Activated T-cell treated with anti-CD3 and anti-CD28 coated beads for 24 hours (primary cell): ENCODE results near the gene ZNF324.
"Not testable (repeated sequence)": the region's sequence is repeated elsewhere in the genome, so short reads cannot be mapped to it uniquely, and the experiment has no call there.

Experiments used
- DNase-seq: peaks from one replicate; pipeline ENCODE4 v3.0.0-alpha.2; 2020; ENCODE audit warnings: low read depth

Gene ZNF324

GRCh38 chr19:58500242-58500641, 33.4 kb downstream of the ZNF324 start:
- DNase-seq, result no peak

DNA sequence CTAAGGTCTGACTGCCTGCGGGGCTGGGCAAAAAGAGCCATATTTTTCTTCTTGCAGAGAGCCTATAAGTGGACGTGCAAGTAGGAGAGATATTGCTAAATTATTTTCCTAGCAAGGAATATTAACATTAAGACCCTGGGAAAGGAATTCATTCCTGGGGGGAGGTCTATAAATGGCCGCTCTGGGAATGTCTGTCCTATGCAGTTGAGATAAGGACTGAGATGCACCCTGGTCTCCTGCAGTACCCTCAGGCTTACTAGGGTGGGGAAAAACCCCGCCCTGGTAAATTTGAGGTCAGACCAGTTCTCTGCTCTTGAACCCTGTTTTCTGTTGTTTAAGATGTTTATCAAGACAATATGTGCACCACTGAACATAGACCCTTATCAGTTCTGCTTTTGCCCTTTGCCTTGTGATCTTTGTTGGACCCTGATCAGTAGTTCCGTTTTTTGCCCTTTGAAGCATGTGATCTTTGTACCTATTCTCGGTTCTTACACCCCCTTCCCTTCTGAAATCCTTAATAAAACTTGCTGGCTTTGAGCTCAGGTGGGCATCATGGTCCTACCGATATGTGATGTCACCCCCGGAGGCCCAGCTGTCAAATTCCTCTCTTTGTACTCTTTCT, 40.8 kb downstream of the ZNF324 start:
- not testable (repeated sequence) for DNase-seq

- no peak for DNase-seq
Observed at GRCh38 chr19:58509731-58510083, 42.8 kb downstream of the ZNF324 start.

DNA sequence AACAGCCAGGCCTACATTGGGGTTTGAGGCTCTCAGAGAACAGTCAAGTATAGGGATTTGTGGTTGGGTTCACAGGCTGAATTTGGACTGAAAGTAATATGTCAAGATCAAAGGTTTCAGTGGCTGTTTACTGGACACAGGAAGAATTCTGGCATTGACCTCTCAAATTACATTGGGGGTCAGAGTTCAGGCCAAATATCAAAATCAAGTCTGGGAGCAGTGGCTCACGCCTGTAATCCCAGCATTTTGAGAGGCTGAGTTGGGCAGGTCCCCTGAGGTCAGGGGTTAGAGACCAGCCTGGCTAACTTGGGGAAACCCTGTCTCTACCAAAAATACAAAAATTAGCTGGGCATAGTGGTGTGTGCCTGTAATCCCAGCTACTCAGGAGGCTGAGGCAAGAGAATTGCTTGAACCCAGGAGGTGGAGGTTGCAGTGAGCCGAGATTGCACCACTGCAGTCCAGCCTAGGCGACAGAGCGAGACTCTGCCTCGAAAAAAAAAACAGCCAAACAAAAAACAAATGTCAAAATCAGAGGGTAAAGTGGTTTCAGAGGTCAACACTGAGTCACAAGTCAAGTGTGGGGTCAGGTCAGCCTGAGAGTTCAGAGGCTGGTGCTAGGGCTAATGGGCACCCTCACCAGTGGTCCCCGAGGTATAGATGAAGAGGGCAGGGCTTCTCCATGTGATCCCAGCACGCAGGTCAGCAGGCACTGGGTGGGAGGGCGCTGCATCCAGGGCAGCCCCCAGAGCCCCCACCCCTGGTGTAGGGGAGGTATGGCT, 43.4 kb downstream of the ZNF324 start:
- no peak for DNase-seq

DNA sequence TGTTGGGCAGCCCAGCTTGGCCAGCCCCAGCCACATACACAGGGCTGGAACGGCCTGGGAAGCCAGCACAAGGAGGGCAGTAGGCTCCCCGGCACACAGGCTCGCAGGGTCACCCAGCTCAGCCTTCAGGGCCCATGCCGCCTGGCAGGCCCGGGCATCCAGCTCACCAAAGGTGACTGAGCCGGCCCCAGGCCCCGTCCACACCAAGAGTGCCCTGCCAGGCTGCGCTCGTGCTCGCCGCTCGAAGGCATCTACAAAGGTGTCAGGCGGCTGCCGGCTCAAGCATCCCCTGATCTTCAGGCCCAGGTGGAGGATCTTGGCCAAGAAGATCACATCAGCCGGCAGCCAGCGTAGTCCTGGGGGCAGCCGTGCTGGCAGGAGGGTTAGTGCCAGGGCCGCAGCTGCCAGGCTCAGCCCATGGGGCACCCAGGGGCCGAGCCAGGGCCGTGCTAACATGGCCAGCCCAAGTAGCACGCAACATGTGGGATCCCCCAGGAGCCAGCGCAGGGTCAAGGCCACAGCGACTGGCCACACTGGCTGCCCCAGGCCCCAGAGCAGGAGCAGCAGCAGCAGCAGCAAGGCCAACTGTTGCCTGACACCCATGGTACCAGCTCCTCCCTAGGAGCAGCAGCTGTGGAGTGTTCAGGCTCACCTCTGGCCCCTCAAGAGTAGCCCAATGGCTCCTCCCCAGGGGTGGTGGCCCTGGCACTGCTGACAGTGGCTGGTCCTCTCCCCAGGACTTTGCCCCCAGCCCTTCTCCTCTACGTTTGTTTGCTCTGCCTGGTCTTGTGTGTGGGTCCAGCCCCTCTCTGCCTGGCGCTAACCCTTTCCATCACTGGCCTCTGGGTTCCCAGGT, 44.7 kb downstream of the ZNF324 start, which contains the start of gene SLC27A5:
Gene SLC27A5 (minus strand): TSS at position 640 of the 856 bp plus-strand sequence. CDS start 37 bp downstream, at position 603.
- no peak for DNase-seq

DNA sequence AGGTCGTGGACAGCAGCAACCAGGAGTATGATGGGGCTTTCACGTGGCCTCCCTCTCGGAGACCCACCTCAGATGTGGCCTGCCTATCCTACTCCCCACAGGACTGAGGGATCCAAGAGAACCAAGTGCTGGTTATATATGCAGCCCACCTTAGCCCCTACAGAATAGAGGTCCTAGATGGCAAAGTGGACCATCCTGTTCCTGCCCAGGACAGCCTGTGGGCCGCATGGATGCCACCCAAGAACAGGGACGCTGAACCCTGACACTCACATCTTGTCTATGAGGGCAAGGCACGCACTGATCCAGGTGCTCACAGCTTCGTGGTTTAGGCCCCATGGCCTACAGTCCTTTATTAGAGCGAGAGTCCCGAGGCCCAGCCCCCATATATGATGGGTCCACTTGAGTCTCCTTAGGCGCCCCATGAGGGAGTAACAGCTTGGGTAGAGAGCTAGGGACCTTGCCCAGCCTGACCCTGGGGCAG, 46.4 kb downstream of the ZNF324 start:
- DNase-seq, result no peak

DNA sequence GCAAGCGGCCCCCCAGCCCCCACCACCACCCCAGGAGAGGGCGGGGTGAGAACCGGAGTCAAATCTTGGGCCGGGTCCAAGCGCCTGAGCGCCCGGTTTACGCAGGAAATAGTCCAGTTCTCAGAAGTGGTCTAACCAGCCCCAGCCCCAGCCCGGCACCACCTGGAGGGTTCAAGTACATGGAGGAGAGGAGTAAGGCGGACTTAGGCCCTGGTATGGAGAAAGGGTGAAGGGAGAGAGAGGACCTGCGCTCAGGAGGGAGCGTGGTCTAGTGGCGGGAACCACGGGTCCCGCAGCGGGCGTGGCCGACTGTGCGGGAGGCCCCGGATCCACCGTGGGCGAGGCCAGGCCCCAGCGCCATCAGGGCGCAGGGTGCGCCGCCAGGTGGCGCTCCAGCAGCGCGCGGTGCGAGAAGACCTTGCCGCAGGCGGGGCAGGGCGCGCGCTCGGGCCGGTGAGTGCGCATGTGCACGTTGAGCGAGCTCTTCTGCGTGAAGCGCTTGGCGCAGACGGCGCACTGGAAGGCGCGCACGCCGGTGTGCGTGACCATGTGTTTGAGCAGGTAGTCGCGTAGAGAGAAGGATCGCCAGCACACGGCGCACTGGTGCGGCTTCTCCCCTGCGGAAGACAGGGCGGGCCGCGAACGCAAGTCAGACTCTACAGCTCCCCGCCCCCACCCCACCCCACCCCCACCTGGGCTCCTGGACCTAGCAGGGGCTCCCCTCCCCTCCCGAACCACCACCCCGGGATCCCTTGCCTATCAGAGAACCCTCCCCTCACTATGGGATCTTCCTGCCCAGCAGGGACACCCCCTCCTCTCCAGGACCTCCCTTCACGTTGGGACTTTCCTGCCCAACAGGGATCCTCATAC, 47.0 kb downstream of the ZNF324 start:
- peak; percentile 93 for DNase-seq

DNA sequence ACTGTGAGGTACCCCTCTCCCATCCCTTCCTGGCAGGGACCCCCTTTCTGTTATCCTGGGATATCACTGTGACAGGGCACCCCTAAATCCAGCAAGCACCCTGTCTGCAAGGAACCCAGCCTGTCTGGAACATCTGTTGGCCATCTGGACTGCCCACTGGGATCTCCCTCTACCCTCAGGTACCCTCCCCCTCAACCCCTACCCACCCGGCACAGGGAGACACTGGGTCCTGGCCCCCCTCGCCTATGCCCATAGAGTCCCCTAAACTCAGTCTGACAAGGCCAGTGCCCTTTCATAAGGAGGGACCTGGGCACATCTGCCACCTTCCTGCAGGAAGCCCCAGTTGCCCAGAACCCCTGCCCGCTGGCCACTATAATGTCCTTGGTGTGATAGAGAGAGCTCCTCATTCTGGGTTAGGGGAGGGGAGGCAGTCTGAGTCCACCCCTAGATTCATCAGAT, 47.7 kb downstream of the ZNF324 start:
- no peak for DNase-seq

DNA sequence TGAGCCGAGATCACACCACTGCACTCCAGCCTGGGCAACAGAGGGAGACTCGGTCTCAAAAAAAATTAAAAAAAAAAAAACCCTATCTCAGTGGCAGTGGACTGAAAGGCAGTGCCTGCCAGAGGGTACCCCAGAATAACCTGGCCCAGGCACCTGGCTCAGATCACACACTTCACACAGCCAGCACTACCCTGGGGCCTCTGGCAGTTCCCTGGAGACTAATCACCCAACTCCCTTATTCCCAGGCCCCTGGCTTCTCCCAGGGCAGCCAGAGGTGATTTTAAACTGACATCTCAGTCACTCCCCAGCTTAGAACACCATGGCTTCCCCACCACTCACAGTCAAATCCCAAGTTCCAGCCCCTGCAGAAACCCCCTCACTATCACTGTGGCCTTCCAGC, 48.4 kb downstream of the ZNF324 start:
- DNase-seq, result no peak

- no peak for DNase-seq
Observed at GRCh38 chr19:58516246-58516836, 49.5 kb downstream of the ZNF324 start.

GRCh38 chr19:58516964-58517833, 50.3 kb downstream of the ZNF324 start:
- DNase-seq, result no peak

- no peak for DNase-seq
Observed at GRCh38 chr19:58518256-58519086, 51.6 kb downstream of the ZNF324 start.

DNA sequence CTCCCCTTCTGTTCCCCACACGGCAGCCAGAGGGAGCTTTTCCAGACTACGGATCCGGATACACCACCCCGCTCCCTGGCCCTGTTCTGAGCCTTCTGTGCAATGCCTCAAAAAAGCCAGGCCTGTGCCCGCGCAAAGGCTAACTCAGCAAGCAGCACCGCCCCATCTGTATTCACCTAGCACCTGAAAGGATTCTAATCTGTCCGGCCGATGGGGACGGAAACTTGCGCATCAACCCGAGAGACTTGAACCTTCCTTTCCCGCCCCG, 52.1 kb downstream of the ZNF324 start:
- peak; percentile 42 for DNase-seq

GRCh38 chr19:58519355-58520256, 52.7 kb downstream of the ZNF324 start, which contains the start of gene ZBTB45:
TSS of gene ZBTB45 (minus strand) at chr19:58519810. CDS start at chr19:58517673, 2,137 bp downstream.
- peak; percentile 86 for DNase-seq

- no peak for DNase-seq
Observed at GRCh38 chr19:58520257-58520599, 53.3 kb downstream of the ZNF324 start.

DNA sequence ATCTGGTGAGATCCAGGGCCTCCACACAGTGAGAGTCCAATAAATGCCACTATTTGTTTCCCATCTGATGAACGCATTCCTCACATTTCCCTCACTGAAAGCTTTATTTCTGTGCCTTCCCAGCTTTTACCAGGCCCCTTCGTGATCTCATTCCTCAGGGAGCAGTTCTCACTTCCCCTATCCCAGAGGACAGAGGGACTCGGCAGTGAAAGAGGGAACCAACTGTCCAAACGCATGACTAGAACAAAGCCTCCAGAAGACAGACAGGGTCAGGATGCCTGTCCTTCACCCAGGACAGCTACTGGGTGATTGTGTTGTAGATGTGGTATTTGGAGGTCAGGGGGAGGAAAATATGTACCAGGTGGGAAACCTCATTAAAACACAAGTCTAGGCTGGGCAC, 54.8 kb downstream of the ZNF324 start:
- no peak for DNase-seq

DNA sequence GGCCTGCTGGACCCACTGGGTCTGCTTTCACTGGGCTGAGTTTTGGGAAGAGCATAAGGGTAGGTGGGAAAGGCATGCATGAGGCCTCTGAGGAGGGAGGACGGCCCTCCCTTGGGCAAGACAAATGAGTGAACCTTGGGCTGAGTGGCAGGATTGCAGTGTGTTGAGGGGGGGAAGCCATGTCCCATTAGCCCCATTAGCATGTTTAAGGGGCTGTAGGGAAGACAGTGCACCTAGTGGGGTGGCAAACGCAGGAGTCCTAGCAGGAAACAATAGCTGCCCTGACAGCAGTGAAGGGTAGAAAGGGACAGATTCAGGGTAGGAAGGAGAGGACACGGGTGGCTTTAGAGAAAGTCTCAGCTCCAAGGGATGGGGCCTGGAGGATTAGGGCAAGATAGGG, 55.8 kb downstream of the ZNF324 start:
- DNase-seq, result no peak
